Liver (tissue), 3 donors: Measurements from ENCODE around the gene TGFBI.

Experiments
- GABPA ChIP-seq, 2 donors: IDR thresholded peaks in 1 of 2; conservative IDR thresholded peaks in 1 of 2; 2 replicates each; pipeline ENCODE4 v1.6.1; 2016; ENCODE audit warnings: antibody characterized with exemption in 2 of 2, mild to moderate bottlenecking in 1 of 2, moderate library complexity in 1 of 2
- HNF4G ChIP-seq: IDR thresholded peaks from 2 replicates; pipeline ENCODE4 v1.6.1; 2016; ENCODE audit warnings: antibody characterized with exemption
- JUND ChIP-seq, 2 donors: IDR thresholded peaks; 2 replicates each; pipeline ENCODE4 v1.6.1; 2016; ENCODE audit warnings: antibody characterized with exemption in 2 of 2
- NR2F2 ChIP-seq: IDR thresholded peaks from 2 replicates; pipeline ENCODE4 v1.6.1; 2016; ENCODE audit warnings: antibody characterized with exemption
- RAD21 ChIP-seq, 2 donors: IDR thresholded peaks; 2 replicates each; pipeline ENCODE4 v1.6.1; 2016; ENCODE audit warnings: antibody characterized with exemption in 2 of 2, mild to moderate bottlenecking in 2 of 2
- SP1 ChIP-seq: IDR thresholded peaks from 2 replicates; pipeline ENCODE4 v1.6.1; 2018; ENCODE audit warnings: antibody characterized with exemption, mild to moderate bottlenecking
- TAF1 ChIP-seq: conservative IDR thresholded peaks from 2 replicates; pipeline ENCODE4 v1.6.1; 2016; ENCODE audit warnings: antibody characterized with exemption, mild to moderate bottlenecking
- TF ChIP-seq, protein P1 (sequence below): fragments of 150-350 bp; IDR thresholded peaks from 2 replicates; pipeline ENCODE4 v1.5.1; 2017; ENCODE audit warnings: improper control_type of control experiment, low read depth, low read length; ENCODE audit not compliant: missing input control
- TF ChIP-seq, protein P2 (sequence below): IDR thresholded peaks from 2 replicates; pipeline ENCODE4 v1.6.1; 2016; ENCODE audit warnings: antibody characterized with exemption
- TF ChIP-seq, protein P3 (sequence below): IDR thresholded peaks from 2 replicates; pipeline ENCODE4 v1.6.1; 2016; ENCODE audit warnings: antibody characterized with exemption, mild to moderate bottlenecking
- donor health status: healthy.
- donor health status: healthy.

DNA sequence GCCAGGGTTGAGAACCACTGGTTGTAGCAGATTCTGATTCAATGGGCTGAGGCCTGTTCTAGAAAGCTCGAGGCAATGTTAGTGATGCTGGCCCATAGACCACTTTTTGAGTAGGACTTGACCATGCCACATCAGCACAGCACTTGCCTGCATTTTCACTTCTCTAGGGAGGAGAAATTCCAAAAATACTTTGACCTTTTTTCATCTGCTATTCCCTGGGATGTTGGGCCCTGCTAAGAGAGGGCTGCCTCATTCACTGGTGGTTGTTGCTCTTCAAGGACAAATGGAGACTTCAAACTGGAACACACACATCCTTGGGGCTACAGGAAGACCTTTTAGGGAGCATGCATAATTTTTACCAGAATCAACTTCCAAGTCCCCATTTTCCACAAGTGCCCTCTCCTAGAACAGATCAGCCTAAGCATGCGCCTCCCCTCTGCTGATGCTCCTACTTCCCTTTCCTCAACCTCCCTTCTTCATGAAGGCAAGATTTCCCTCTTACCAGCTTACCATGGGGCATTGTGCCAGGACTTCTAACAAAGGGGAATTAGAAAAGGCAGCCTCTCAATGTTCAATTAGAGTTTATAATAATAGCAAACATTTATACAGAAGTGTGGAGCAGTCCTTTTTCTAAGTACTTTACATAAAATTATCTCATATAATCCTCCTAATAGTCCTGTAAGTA is 12.7 kb upstream of the TGFBI start:
- TF ChIP-seq HNF4G (no peak), TAF1 (no peak), RAD21 (IDR thresholded peaks at IDR 0.05) (no peak), GABPA (IDR thresholded peaks at IDR 0.05 in 1 of 2, conservative IDR thresholded peaks at IDR 0.05 in 1 of 2) (no peak), NR2F2 (no peak), SP1 (no peak), JUND (IDR thresholded peaks at IDR 0.05) (no peak)
- TF ChIP-seq, protein P1, sequence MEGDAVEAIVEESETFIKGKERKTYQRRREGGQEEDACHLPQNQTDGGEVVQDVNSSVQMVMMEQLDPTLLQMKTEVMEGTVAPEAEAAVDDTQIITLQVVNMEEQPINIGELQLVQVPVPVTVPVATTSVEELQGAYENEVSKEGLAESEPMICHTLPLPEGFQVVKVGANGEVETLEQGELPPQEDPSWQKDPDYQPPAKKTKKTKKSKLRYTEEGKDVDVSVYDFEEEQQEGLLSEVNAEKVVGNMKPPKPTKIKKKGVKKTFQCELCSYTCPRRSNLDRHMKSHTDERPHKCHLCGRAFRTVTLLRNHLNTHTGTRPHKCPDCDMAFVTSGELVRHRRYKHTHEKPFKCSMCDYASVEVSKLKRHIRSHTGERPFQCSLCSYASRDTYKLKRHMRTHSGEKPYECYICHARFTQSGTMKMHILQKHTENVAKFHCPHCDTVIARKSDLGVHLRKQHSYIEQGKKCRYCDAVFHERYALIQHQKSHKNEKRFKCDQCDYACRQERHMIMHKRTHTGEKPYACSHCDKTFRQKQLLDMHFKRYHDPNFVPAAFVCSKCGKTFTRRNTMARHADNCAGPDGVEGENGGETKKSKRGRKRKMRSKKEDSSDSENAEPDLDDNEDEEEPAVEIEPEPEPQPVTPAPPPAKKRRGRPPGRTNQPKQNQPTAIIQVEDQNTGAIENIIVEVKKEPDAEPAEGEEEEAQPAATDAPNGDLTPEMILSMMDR = no peak
- TF ChIP-seq, protein P2, sequence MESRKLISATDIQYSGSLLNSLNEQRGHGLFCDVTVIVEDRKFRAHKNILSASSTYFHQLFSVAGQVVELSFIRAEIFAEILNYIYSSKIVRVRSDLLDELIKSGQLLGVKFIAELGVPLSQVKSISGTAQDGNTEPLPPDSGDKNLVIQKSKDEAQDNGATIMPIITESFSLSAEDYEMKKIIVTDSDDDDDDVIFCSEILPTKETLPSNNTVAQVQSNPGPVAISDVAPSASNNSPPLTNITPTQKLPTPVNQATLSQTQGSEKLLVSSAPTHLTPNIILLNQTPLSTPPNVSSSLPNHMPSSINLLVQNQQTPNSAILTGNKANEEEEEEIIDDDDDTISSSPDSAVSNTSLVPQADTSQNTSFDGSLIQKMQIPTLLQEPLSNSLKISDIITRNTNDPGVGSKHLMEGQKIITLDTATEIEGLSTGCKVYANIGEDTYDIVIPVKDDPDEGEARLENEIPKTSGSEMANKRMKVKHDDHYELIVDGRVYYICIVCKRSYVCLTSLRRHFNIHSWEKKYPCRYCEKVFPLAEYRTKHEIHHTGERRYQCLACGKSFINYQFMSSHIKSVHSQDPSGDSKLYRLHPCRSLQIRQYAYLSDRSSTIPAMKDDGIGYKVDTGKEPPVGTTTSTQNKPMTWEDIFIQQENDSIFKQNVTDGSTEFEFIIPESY = no peak
- TF ChIP-seq, protein P3, sequence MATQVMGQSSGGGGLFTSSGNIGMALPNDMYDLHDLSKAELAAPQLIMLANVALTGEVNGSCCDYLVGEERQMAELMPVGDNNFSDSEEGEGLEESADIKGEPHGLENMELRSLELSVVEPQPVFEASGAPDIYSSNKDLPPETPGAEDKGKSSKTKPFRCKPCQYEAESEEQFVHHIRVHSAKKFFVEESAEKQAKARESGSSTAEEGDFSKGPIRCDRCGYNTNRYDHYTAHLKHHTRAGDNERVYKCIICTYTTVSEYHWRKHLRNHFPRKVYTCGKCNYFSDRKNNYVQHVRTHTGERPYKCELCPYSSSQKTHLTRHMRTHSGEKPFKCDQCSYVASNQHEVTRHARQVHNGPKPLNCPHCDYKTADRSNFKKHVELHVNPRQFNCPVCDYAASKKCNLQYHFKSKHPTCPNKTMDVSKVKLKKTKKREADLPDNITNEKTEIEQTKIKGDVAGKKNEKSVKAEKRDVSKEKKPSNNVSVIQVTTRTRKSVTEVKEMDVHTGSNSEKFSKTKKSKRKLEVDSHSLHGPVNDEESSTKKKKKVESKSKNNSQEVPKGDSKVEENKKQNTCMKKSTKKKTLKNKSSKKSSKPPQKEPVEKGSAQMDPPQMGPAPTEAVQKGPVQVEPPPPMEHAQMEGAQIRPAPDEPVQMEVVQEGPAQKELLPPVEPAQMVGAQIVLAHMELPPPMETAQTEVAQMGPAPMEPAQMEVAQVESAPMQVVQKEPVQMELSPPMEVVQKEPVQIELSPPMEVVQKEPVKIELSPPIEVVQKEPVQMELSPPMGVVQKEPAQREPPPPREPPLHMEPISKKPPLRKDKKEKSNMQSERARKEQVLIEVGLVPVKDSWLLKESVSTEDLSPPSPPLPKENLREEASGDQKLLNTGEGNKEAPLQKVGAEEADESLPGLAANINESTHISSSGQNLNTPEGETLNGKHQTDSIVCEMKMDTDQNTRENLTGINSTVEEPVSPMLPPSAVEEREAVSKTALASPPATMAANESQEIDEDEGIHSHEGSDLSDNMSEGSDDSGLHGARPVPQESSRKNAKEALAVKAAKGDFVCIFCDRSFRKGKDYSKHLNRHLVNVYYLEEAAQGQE = no peak
